ENCODE results near the gene FGD6.

- TF ChIP-seq CTCF (IDR thresholded peaks at IDR 0.05 in 4 of 5, conservative IDR thresholded peaks at IDR 0.05 in 1 of 5) (no peak), POLR2A (IDR thresholded peaks at IDR 0.05) (no peak)
Observed at GRCh38 chr12:95130096-95130495, 87.2 kb downstream of the FGD6 start.

Measured in gastrocnemius medialis (tissue), 4 donors.